G401 (cell line): ENCODE measurements around the gene CLDN1. TPM values are rescaled to one million over a fixed set of nuclear protein-coding genes. Genes with fewer than 3 reads are reported as not detected.
"Not testable (repeated sequence)": the region's sequence is repeated elsewhere in the genome, so short reads cannot be mapped to it uniquely, and the experiment has no call there.

Experiments used
- DNase-seq: peaks from one replicate; pipeline ENCODE4 v3.0.0-alpha.2; 2015; ENCODE audit warnings: low spot score
- in situ Hi-C: cut with HindIII; loops from 2 replicates; pipeline ENCODE4 v1.10.0; 2016; ENCODE audit warnings: low sequenced_read_pairs, mixed read lengths
- total RNA-seq: library from RNA; depleted of rRNA; stranded (reverse); fragments of >200 nt; shearing (Covaris generic); gene quantifications from 2 replicates; pipeline ENCODE4 v1.2.3, GENCODE V29; 2014

Gene CLDN1
- total RNA-seq, 1 experiment from 2014 or later = not detected

- in situ Hi-C loops = no loop called here
- no peak for DNase-seq
Measured at GRCh38 chr3:190302212-190302867, 19.9 kb downstream of the CLDN1 start.

DNA sequence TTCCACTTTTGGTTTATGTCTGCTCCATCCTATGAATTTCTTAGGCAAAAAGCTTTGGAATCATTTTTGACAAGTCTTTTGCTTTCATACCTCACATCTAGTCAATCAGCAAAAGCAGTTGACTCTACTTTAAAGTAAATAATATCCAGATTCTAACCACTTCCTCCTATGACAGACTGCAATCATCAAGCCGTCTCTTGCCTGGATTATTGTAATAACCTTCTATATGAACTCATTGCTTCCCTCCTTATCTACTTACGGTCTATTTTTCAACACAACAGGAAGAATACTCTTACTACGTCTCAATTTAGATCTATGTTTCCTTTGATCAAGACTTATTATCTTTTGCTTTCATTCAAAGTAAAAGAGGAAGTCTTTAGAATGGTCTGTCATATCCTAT, 20.7 kb downstream of the CLDN1 start:
- in situ Hi-C loops = no loop called here
- no peak for DNase-seq

- DNase-seq = no peak
- in situ Hi-C loops = no loop called here
Measured at GRCh38 chr3:190299969-190300368, 22.3 kb downstream of the CLDN1 start.

- in situ Hi-C loops = no loop called here
- DNase-seq = no peak
Measured at GRCh38 chr3:190294030-190294429, 28.2 kb downstream of the CLDN1 start.

DNA sequence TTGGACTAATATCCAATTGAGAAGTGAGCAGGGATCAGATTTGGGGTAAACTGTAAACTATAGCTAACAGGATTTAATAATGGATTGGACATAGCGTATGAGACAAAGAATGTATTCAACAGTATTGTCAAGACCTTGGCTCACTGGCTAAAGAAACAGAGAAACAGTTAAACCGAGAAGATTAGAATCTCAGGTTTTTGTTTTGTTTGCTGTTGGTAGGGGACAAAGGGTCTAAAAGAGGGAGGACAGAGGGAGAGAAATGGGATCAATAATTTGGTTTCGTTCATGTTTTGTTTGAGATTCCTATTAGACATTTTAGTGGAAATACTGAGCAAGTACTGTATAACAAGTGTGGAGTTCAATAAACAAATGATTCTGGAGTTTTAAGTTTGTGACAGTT, 28.6 kb downstream of the CLDN1 start:
- in situ Hi-C loops = no loop called here
- DNase-seq = no peak

GRCh38 chr3:190291994-190292584, 30.2 kb downstream of the CLDN1 start:
- in situ Hi-C loops = no loop called here
- DNase-seq = no peak

DNA sequence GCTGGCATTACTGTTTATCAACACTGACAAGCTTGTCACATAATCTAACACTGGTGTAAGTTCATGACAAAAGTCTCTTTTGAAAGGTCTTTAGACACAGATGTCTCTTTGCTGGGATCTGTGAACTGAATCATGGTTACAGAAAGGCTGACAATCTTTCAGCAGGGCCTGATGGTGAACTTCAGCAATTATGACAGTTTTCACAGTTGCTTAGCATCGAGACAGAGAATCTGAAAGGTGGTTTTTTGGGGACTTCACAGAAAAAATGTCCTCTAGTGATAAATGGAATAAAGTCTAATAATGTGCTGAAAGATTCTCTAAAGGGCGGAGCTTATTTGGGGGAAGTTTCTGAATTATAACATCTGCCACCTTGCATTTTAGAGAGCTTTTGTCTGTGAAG, 32.3 kb downstream of the CLDN1 start:
- no peak for DNase-seq
- in situ Hi-C loops = no loop called here

- DNase-seq = no peak
- in situ Hi-C loops = no loop called here
Measured at GRCh38 chr3:190288836-190289235, 33.4 kb downstream of the CLDN1 start.

GRCh38 chr3:190286014-190286413, 36.2 kb downstream of the CLDN1 start:
- in situ Hi-C loops = no loop called here
- DNase-seq = no peak

- DNase-seq = no peak
- in situ Hi-C loops = no loop called here
Measured at GRCh38 chr3:190281308-190282051, 40.8 kb downstream of the CLDN1 start.

GRCh38 chr3:190279690-190280089, 42.6 kb downstream of the CLDN1 start:
- DNase-seq = no peak
- in situ Hi-C loops = no loop called here

GRCh38 chr3:190272747-190273146, 49.5 kb downstream of the CLDN1 start:
- DNase-seq = no peak
- in situ Hi-C loops = no loop called here

- no peak for DNase-seq
- in situ Hi-C loops = no loop called here
Measured at GRCh38 chr3:190269101-190269500, 53.1 kb downstream of the CLDN1 start.

DNA sequence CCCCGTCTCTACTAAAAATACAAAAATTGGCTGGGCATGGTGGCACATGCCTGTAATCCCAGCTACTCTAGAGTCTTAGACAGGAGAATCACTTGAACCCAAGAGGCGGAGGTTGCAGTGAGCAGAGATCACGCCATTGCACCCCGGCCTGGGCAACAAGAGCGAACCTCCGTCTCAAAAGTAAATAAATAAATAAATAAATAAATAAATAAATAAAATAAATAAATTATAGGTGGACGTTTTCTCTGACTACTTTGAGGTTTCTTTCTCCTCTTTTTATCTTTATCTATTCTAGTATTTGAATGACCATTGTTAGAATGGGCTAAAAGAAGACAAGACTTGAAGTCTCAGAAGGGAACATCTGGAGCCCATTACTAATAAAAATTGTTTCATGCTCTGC, 54.8 kb downstream of the CLDN1 start:
- DNase-seq, in situ Hi-C loops: not testable (repeated sequence)

- in situ Hi-C loops = no loop called here
- no peak for DNase-seq
Measured at GRCh38 chr3:190266913-190267290, 55.3 kb downstream of the CLDN1 start.

- DNase-seq = no peak
- in situ Hi-C loops = no loop called here
Measured at GRCh38 chr3:190266265-190266912, 55.9 kb downstream of the CLDN1 start.

DNA sequence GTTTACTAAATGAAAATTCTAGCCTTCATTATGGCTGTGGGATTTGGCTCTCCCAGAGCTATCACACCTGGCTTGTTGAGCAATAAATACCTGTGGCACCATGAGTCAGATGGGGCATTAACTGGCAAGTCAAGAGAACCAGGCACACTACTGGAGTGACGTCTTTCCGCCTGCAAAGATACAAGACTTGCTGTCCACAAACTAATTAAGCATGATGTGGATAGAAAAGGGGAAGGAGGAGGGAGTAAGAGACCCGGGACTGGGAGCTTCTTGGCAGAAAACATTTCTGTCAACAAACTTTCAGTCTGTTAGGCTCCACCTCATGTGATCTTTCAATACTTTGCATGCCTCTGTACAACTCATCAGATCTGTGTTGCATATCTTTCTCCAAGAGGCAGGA, 56.5 kb downstream of the CLDN1 start:
- in situ Hi-C loops = no loop called here
- DNase-seq = no peak

DNA sequence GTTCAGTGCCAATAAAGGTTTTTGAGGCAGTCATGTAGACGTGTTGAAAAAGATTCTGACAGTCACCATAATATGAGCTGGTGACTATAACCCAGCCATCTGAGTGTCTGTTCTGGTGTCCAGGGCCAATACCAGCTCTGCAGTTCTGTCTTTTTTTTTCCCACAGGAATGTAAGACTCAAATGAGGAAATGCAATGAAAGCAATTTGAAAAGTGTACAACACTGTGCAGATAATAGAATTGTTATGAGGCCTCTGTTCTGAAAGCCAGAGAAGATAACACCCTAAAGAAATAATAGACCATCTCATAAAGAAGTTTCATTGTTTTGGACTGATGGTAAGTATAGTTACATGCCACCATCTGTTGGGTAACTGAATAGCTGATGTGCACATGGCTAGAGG, 57.1 kb downstream of the CLDN1 start:
- in situ Hi-C loops = no loop called here
- DNase-seq = no peak

DNA sequence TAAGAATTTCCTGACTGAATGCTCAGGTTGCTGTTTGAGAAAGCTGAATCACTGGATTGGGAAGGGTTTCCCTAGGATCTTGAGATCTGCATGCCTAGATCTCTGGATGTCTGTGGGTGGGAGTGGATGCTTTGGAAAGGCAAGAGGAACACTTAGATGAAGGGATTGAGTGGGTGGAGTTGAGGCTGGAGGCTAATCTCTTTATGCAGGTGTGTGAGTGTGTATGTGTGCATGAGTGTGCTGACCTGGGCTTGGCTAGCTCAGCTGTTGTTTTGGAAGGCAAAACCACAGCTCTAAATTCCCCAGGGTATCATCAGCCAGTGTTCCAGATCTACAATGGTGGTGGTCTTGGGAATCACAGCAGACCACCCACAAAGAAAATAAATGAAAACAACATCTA, 60.5 kb downstream of the CLDN1 start:
- in situ Hi-C loops = no loop called here
- DNase-seq = no peak

DNA sequence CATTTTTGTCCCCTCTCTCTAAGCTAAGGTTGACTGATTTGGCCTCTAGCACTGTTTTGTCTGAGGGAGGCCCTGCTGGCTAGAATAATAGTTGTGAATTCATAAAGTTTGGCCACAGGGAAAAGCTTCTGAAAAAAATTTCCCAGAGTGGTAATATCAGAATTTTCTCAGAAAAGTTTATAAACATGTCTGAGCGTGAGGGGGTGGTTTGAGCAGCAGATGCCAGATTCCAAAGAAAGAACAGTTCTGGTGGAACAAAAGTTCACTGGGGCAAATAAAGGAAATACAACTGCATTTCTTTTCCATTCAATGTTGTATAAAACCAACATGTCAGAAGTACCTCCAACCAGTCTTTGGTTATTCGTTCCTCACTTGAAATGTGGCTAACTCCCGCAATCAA, 61.2 kb downstream of the CLDN1 start:
- in situ Hi-C loops = no loop called here
- DNase-seq = no peak
